ENCODE results near the gene ZNF827. TPM values are rescaled to one million over a fixed set of nuclear protein-coding genes. Genes with fewer than 3 reads are reported as not detected.

ZNF827 gene
- total RNA-seq, 4 donors from 2014 or later, result 8.1 to 21.7 (median 8.3) TPM

DNA sequence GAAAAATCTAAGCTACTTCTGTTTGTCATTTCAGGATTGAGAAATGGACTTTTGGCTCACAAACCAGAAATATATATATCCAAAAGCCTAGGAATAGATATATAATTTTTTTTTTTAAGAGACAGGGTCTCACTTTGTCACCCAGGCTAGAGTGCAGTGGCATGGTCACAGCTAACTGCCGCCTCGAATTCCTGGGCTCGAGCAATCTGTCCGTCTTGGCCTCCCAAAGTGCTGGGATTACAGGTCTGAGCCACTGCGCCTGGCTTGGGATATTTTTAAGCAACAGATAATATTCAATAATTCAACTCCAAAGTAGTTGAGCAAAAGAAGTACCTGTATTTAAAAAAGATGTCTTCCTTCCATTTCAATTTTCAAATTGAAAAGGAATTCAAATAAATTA, 146.2 kb downstream of the ZNF827 start:
- no peak for TF ChIP-seq CTCF (IDR thresholded peaks at IDR 0.05; ENCODE audit: low read depth)

DNA sequence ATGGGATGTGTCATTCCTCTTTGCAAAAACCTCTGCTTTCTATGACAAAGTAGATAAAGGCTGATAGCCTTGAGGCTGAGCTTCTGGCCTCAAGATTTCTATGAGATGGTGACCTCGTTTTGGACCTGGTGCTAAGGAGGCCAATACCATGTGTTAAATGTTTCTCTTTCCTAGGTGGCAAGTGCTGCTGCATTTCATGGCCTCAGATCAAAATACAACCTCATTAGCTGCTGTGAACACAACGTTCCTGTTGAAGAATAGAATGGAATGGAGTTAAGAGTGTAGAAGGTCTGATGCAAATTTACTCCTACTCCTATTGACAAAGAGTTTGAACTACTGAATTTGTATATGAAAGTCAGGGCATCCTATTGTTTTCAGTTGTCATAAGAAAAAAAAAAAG, 146.6 kb downstream of the ZNF827 start:
- TF ChIP-seq CTCF (IDR thresholded peaks at IDR 0.05; ENCODE audit: low read depth), result no peak

- TF ChIP-seq CTCF (IDR thresholded peaks at IDR 0.05; ENCODE audit: low read depth), result no peak
These were observed 149.9 kb downstream of the ZNF827 start for GRCh38 chr4:145788755-145789154.

DNA sequence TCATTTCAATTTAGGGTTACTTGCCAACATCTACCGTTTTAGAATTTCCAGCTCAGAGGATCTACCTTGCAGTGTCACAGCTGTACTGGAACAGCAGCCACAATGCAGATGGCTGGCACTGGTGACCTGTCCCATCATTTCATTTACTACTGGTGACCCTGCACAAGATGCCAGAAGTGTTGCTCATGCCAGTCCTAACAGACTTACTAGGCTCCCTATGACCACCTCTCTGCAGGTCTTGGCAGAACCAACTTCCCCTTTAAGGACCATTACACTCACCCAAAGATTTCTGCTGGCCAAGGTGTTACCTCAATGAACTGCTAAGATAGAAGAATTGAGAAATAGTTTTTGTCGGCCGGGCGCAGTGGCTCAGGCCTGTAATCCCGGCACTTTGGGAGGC, 151.8 kb downstream of the ZNF827 start:
- TF ChIP-seq CTCF (IDR thresholded peaks at IDR 0.05; ENCODE audit: low read depth), result no peak

GRCh38 chr4:145786261-145786660, 152.4 kb downstream of the ZNF827 start:
- TF ChIP-seq CTCF (IDR thresholded peaks at IDR 0.05; ENCODE audit: low read depth), result no peak

- TF ChIP-seq CTCF (IDR thresholded peaks at IDR 0.05; ENCODE audit: low read depth), result no peak
These were observed 153.1 kb downstream of the ZNF827 start for GRCh38 chr4:145785391-145786008.

- TF ChIP-seq CTCF (IDR thresholded peaks at IDR 0.05; ENCODE audit: low read depth), result no peak
These were observed 154.6 kb downstream of the ZNF827 start for GRCh38 chr4:145784036-145784435.
